HCT116 (cell line): ENCODE results near the gene SEC24C. TPM values are rescaled to one million over a fixed set of nuclear protein-coding genes. Genes with fewer than 3 reads are reported as not detected.

Experiments
- ATAC-seq: fragments of 200-7000 bp; cut with Tn5 transposase; 2 replicates; pipeline ENCODE4 v1.9.1; 2020; ENCODE audit warnings: mild to moderate bottlenecking, moderate library complexity
- BruUV-seq: library from RNA; stranded (reverse); fragments of 400-500 nt; replicated peaks from 2 replicates; lab custom pipeline; 2021; lab: Mats Ljungman, UMichigan
- CTCF ChIA-PET: fragments of 300-600 bp; sonication (Branson Sonifier 250); formaldehyde crosslinking; loops from one replicate; lab custom pipeline; 2021; ENCODE audit warnings: antibody characterized with exemption; lab: Charles Lee
- POLR2A ChIA-PET: fragments of 300-600, 350-600 bp; sonication (Branson Sonifier 250); formaldehyde crosslinking; loops from one replicate; lab custom pipeline; 2021; ENCODE audit warnings: antibody characterized with exemption; lab: Charles Lee
- RAD21 ChIA-PET, 2 experiments: fragments of 300-600 bp; sonication (Branson Sonifier 250); formaldehyde crosslinking; loops; one replicate each; lab custom pipeline; 2023; ENCODE audit warnings: low total read pairs in 2 of 2; ENCODE audit not compliant: uncharacterized antibody in 2 of 2, unreplicated experiment in 2 of 2, low non-redundant PET in 1 of 2; lab: Charles Lee
- DNase-seq: peaks from one replicate; pipeline ENCODE4 v3.0.0-alpha.2; 2010; ENCODE audit warnings: low read depth, low spot score
- H2AFZ ChIP-seq: fragments of 200-600 bp; shearing (Covaris generic), sonication (generic); 2 replicates; pipeline ENCODE4 v1.6.1; 2017; ENCODE audit warnings: low read depth, mixed run types, mixed read lengths, antibody characterized with exemption, low read length; ENCODE audit not compliant: poor library complexity, severe bottlenecking
- H3K27ac ChIP-seq: 2 replicates; pipeline ENCODE4 v1.5.1; 2012; ENCODE audit warnings: low read depth, low read length
- H3K27me3 ChIP-seq: fragments of 200-600 bp; sonication (generic); 2 replicates; pipeline ENCODE4 v1.6.1; 2016; ENCODE audit warnings: mixed run types, low read length, mixed read lengths; ENCODE audit not compliant: insufficient read depth
- H3K36me3 ChIP-seq, 2 experiments: fragments of 200-500 bp in 1 of 2; fragments of 200-600 bp in 1 of 2; sonication (Bioruptor generic) in 1 of 2; sonication (generic) in 1 of 2; 2 replicates each; pipeline versions ENCODE4 v1.5.1 to v1.6.1; 2014 to 2016; ENCODE audit warnings: low read length in 2 of 2, inconsistent platforms in 1 of 2, mixed read lengths in 1 of 2, mixed run types in 1 of 2; ENCODE audit not compliant: insufficient read depth in 2 of 2, control insufficient read depth in 1 of 2
- H3K4me1 ChIP-seq, 2 experiments: fragments of 200-600 bp in 1 of 2; sonication (generic) in 1 of 2; 2 replicates each; pipeline versions ENCODE4 v1.5.1 to v1.6.1; 2012 to 2017; ENCODE audit warnings: low read length in 2 of 2, inconsistent platforms in 1 of 2, mild to moderate bottlenecking in 1 of 2, mixed read lengths in 1 of 2, mixed run types in 1 of 2, moderate library complexity in 1 of 2; ENCODE audit not compliant: insufficient read depth in 2 of 2, control insufficient read depth in 1 of 2
- H3K4me2 ChIP-seq: fragments of 200-600 bp; sonication (generic); 2 replicates; pipeline ENCODE4 v1.6.1; 2017; ENCODE audit warnings: mixed run types, low read length, mixed read lengths
- H3K4me3 ChIP-seq, 2 experiments: fragments of 200-600 bp in 1 of 2; sonication (generic) in 1 of 2; replicated peaks in 1 of 2; 2 replicates each; pipeline ENCODE4 v1.5.1; 2011 to 2016; ENCODE audit warnings: low read length in 2 of 2, control low read depth in 1 of 2, low read depth in 1 of 2, mild to moderate bottlenecking in 1 of 2, mixed read lengths in 1 of 2, mixed run types in 1 of 2
- H3K79me2 ChIP-seq: fragments of 200-600 bp; sonication (generic); 2 replicates; pipeline ENCODE4 v1.6.1; 2017; ENCODE audit warnings: mild to moderate bottlenecking, mixed run types, low read length, moderate library complexity, mixed read lengths; ENCODE audit not compliant: insufficient read depth
- H3K9ac ChIP-seq: fragments of 200-600 bp; sonication (generic); 2 replicates; pipeline ENCODE4 v1.6.1; 2016; ENCODE audit warnings: low read length, mixed read lengths
- H3K9me2 ChIP-seq: fragments of 200-600 bp; sonication (generic), shearing (Covaris generic); 2 replicates; pipeline ENCODE4 v1.6.1; 2017; ENCODE audit warnings: mixed run types, mild to moderate bottlenecking, moderate library complexity; ENCODE audit not compliant: insufficient read depth
- H3K9me3 ChIP-seq, 2 experiments: fragments of 200-500 bp in 1 of 2; fragments of 200-600 bp in 1 of 2; sonication (Bioruptor generic) in 1 of 2; sonication (generic) in 1 of 2; 2 replicates each; pipeline ENCODE4 v1.6.1; 2014 to 2017; ENCODE audit warnings: low read length in 2 of 2, mixed read lengths in 2 of 2, inconsistent platforms in 1 of 2, low read depth in 1 of 2, mild to moderate bottlenecking in 1 of 2, mixed run types in 1 of 2, moderate library complexity in 1 of 2; ENCODE audit not compliant: control insufficient read depth in 1 of 2, insufficient read depth in 1 of 2
- H4K20me1 ChIP-seq: fragments of 200-600 bp; sonication (generic), shearing (Covaris generic); 2 replicates; pipeline ENCODE4 v1.6.1; 2017; ENCODE audit warnings: mixed run types, mild to moderate bottlenecking, moderate library complexity; ENCODE audit not compliant: insufficient read depth
- CBX3 ChIP-seq: IDR thresholded peaks from 2 replicates; pipeline ENCODE4 v1.6.1; 2012; ENCODE audit warnings: low read depth
- MAX ChIP-seq: IDR thresholded peaks from 2 replicates; pipeline ENCODE4 v1.6.1; 2012
- RAD21 ChIP-seq: IDR thresholded peaks from 2 replicates; pipeline ENCODE4 v1.6.1; 2012; ENCODE audit warnings: low read depth, mild to moderate bottlenecking
- REST ChIP-seq: IDR thresholded peaks from 2 replicates; pipeline ENCODE4 v1.6.1; 2012; ENCODE audit warnings: low read depth
- SIN3A ChIP-seq: IDR thresholded peaks from 2 replicates; pipeline ENCODE4 v1.6.1; 2012; ENCODE audit warnings: low read depth
- SRF ChIP-seq: IDR thresholded peaks from 2 replicates; pipeline ENCODE4 v1.6.1; 2012; ENCODE audit warnings: low read depth
- TCF7L2 ChIP-seq: IDR thresholded peaks from 2 replicates; pipeline ENCODE4 v1.7.0; 2011; ENCODE audit warnings: borderline replicate concordance, inconsistent platforms; ENCODE audit not compliant: insufficient read depth, insufficient read length; ENCODE audit errors: extremely low read depth
- intact Hi-C: fragments of 100-400 bp; cut with micrococcal nuclease; formaldehyde crosslinking; loops from 2 replicates; pipeline ENCODE4 v1.10.0; 2022
- total RNA-seq: library from RNA; stranded (reverse); gene quantifications from one replicate; pipeline ENCODE4 v1.2.1, GENCODE V29; 2021; ENCODE audit not compliant: unreplicated experiment

SEC24C gene
- total RNA-seq, 1 experiment from 2014 or later: 60.9 TPM

- RAD21 ChIA-PET: no interaction called here
- no peak for DNase-seq
- Histone ChIP-seq H4K20me1 (no peaks in the 10 kb centered on the region), H3K4me2 (no peak overlapping the region)
- no TSS peak for BruUV-seq
- TF ChIP-seq REST (no peak), SRF (no peak), SIN3A (no peak), RAD21 (no peak), MAX (no peak), CBX3 (no peak), TCF7L2 (no peak)
- TF ChIP-seq, all 23 proteins: peak for 0
- H3K4me1 ChIP-seq: peaks cover 4 to 22% of the 10 kb centered on the region in 2 experiments; a peak in 3 of 4 replicates
- H3K9ac ChIP-seq: no peak overlapping the region
- H3K36me3 ChIP-seq: peaks cover 11 to 22% of the 10 kb centered on the region in 2 experiments; a peak in 3 of 4 replicates
- intact Hi-C loops: no loop called here
- CTCF ChIA-PET: no interaction called here
- POLR2A ChIA-PET: no interaction called here
- no peak overlapping the region for H2AFZ ChIP-seq
- ATAC-seq: no peak
- H3K9me3 ChIP-seq: no peaks in the 10 kb centered on the region
- H3K27me3 ChIP-seq: no peaks in the 10 kb centered on the region
- H3K9me2 ChIP-seq: no peaks in the 10 kb centered on the region
- no peak overlapping the region for H3K4me3 ChIP-seq
- no peak overlapping the region for H3K27ac ChIP-seq
- peaks cover 5% of the 10 kb centered on the region; the same call in 1 of the 2 replicates for H3K79me2 ChIP-seq
These were observed 63.3 kb downstream of the SEC24C start for GRCh38 chr10:73807471-73807870.
